HepG2 (cell line): ENCODE measurements around the gene SLC5A10. TPM values are rescaled to one million over a fixed set of nuclear protein-coding genes. Genes with fewer than 3 reads are reported as not detected.

Source experiments
- MIER2 ChIP-seq: IDR thresholded peaks from 2 replicates; pipeline ENCODE4 v1.6.1; 2016; ENCODE audit warnings: missing biosample characterization, missing genetic modification reagents
- RELA ChIP-seq: sonication (generic); formaldehyde crosslinking; IDR thresholded peaks from 2 replicates; pipeline ENCODE4 v1.4.0; 2020; ENCODE audit warnings: missing genetic modification reagents
- RERE ChIP-seq: IDR thresholded peaks from 2 replicates; pipeline ENCODE4 v1.6.1; 2016; ENCODE audit warnings: low read depth, missing genetic modification reagents, missing compliant biosample characterization
- SETDB1 ChIP-seq: sonication (generic); formaldehyde crosslinking; IDR thresholded peaks from 2 replicates; pipeline ENCODE4 v1.5.1; 2020; ENCODE audit warnings: missing genetic modification reagents, mild to moderate bottlenecking, borderline replicate concordance
- ZBTB44 ChIP-seq: sonication (generic); formaldehyde crosslinking; IDR thresholded peaks from 2 replicates; pipeline ENCODE4 v1.4.0; 2020; ENCODE audit warnings: missing genetic modification reagents
- ZNF253 ChIP-seq: sonication (generic); formaldehyde crosslinking; IDR thresholded peaks from 2 replicates; pipeline ENCODE4 v1.8.0; 2022; ENCODE audit warnings: mild to moderate bottlenecking, missing genetic modification reagents, borderline replicate concordance
- ZNF572 ChIP-seq: sonication (generic); formaldehyde crosslinking; IDR thresholded peaks from 2 replicates; pipeline ENCODE4 v1.5.1; 2020; ENCODE audit warnings: mild to moderate bottlenecking, missing genetic modification reagents
- ZNF629 ChIP-seq: sonication (generic); formaldehyde crosslinking; conservative IDR thresholded peaks from 2 replicates; pipeline ENCODE4 v1.5.0; 2020; ENCODE audit warnings: missing genetic modification reagents
- ZNF704 ChIP-seq: sonication (generic); formaldehyde crosslinking; IDR thresholded peaks from 2 replicates; pipeline ENCODE4 v1.8.1; 2023; ENCODE audit warnings: mild to moderate bottlenecking, inconsistent platforms, moderate library complexity, missing genetic modification reagents, borderline replicate concordance
- polyA plus RNA-seq, 8 experiments: library from polyadenylated mRNA; depleted of rRNA in 3 of 8; stranded (reverse) in 7 of 8; unstranded in 1 of 8; fragments of >200 nt; fragmentation: Illumina TruSeq in 4 of 8; extraction: Trizol in 4 of 8; gene quantifications; 2 replicates each; pipeline versions ENCODE4 v1.2.1 to v1.2.3, GENCODE V29; 2011 to 2016; ENCODE audit warnings: low read depth in 4 of 8, missing spikeins in 1 of 8, mixed read lengths in 1 of 8; ENCODE audit not compliant: insufficient read depth in 1 of 8
- total RNA-seq, 5 experiments: library from RNA; depleted of rRNA; stranded (reverse); fragments of >200 nt; fragmentation: Illumina TruSeq; extraction: Trizol; gene quantifications; 2 replicates each; pipeline ENCODE4 v1.2.3, GENCODE V29; 2016; ENCODE audit warnings: low read depth in 1 of 5
- TF ChIP-seq, protein P1 (sequence below): sonication (generic); formaldehyde crosslinking; conservative IDR thresholded peaks from 2 replicates; pipeline ENCODE4 v1.8.1; 2023; ENCODE audit warnings: missing genetic modification reagents
- TF ChIP-seq, protein P2 (sequence below): sonication (generic); formaldehyde crosslinking; IDR thresholded peaks from 2 replicates; pipeline ENCODE4 v1.5.0; 2020; ENCODE audit warnings: mild to moderate bottlenecking, missing genetic modification reagents
- TF ChIP-seq, protein P3 (sequence below): sonication (generic); formaldehyde crosslinking; IDR thresholded peaks from 2 replicates; pipeline ENCODE4 v1.4.0; 2020; ENCODE audit warnings: missing genetic modification reagents, mild to moderate bottlenecking, borderline replicate concordance

The SLC5A10 gene
- total and polyA plus RNA-seq, 2 of the 13 experiments (the other 11 are each of a cell fraction or from before 2014, with no cell fraction given), result 0.05 TPM; not detected in 1

DNA sequence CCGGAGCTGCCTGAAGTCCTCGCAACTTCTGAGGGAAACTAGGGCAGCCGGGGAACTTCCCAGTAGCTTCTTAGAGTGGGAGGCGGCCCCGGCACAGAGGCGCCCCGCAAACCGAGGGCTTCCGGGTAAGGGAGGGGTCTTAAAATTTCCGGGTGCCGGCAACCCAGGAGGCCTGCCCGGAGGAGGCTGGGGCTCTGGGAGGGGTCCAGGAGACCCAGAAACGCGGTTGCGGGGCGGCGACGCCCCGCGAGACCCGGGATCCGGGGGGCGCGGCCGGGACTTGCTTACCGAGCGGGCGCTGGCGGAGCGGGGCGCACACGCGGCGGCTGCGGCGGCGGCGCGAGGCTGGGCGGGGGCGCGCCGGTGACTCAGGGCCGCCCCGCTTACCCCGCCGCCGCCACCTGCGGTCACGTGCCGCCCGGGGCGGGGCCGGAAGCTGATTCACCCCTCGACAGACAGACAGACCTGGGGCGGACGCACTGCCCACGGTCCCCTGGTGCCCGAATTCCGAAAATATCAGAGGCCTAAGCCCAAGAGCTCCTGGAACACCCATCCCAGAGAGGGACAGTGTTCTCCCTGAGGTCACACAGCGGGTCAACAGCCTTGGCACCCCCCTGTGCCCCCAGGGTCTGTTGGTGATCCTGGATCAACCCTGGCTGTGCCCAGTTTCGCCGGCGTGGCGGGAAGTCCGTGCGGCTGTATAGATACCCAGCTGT is 52.6 kb downstream of the SLC5A10 start, which contains the start of gene FAM83G (continued):
- no peak for TF ChIP-seq RERE (CRISPR knock-in tag)
- TF ChIP-seq, protein P1, sequence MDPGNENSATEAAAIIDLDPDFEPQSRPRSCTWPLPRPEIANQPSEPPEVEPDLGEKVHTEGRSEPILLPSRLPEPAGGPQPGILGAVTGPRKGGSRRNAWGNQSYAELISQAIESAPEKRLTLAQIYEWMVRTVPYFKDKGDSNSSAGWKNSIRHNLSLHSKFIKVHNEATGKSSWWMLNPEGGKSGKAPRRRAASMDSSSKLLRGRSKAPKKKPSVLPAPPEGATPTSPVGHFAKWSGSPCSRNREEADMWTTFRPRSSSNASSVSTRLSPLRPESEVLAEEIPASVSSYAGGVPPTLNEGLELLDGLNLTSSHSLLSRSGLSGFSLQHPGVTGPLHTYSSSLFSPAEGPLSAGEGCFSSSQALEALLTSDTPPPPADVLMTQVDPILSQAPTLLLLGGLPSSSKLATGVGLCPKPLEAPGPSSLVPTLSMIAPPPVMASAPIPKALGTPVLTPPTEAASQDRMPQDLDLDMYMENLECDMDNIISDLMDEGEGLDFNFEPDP (CRISPR knock-in tag), result no peak
- no peak for TF ChIP-seq RELA (CRISPR knock-in tag)
- no peak for TF ChIP-seq ZBTB44 (CRISPR knock-in tag)
- TF ChIP-seq, protein P2, sequence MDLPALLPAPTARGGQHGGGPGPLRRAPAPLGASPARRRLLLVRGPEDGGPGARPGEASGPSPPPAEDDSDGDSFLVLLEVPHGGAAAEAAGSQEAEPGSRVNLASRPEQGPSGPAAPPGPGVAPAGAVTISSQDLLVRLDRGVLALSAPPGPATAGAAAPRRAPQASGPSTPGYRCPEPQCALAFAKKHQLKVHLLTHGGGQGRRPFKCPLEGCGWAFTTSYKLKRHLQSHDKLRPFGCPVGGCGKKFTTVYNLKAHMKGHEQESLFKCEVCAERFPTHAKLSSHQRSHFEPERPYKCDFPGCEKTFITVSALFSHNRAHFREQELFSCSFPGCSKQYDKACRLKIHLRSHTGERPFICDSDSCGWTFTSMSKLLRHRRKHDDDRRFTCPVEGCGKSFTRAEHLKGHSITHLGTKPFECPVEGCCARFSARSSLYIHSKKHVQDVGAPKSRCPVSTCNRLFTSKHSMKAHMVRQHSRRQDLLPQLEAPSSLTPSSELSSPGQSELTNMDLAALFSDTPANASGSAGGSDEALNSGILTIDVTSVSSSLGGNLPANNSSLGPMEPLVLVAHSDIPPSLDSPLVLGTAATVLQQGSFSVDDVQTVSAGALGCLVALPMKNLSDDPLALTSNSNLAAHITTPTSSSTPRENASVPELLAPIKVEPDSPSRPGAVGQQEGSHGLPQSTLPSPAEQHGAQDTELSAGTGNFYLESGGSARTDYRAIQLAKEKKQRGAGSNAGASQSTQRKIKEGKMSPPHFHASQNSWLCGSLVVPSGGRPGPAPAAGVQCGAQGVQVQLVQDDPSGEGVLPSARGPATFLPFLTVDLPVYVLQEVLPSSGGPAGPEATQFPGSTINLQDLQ (CRISPR knock-in tag), result no peak
- no peak for TF ChIP-seq SETDB1 (CRISPR knock-in tag)
- TF ChIP-seq ZNF629 (CRISPR knock-in tag), result no peak
- no peak for TF ChIP-seq ZNF253 (CRISPR knock-in tag)
- TF ChIP-seq MIER2 (CRISPR knock-in tag), result no peak
- TF ChIP-seq ZNF704 (CRISPR knock-in tag), result no peak
- TF ChIP-seq ZNF572, result no peak
- TF ChIP-seq, protein P3, sequence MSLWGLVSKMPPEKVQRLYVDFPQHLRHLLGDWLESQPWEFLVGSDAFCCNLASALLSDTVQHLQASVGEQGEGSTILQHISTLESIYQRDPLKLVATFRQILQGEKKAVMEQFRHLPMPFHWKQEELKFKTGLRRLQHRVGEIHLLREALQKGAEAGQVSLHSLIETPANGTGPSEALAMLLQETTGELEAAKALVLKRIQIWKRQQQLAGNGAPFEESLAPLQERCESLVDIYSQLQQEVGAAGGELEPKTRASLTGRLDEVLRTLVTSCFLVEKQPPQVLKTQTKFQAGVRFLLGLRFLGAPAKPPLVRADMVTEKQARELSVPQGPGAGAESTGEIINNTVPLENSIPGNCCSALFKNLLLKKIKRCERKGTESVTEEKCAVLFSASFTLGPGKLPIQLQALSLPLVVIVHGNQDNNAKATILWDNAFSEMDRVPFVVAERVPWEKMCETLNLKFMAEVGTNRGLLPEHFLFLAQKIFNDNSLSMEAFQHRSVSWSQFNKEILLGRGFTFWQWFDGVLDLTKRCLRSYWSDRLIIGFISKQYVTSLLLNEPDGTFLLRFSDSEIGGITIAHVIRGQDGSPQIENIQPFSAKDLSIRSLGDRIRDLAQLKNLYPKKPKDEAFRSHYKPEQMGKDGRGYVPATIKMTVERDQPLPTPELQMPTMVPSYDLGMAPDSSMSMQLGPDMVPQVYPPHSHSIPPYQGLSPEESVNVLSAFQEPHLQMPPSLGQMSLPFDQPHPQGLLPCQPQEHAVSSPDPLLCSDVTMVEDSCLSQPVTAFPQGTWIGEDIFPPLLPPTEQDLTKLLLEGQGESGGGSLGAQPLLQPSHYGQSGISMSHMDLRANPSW (CRISPR knock-in tag), result no peak
